Endothelial cell of umbilical vein (primary cell): ENCODE data around the gene SIRT2. TPM values are rescaled to one million over a fixed set of nuclear protein-coding genes. Genes with fewer than 3 reads are reported as not detected.

Experiments used
- BruUV-seq: library from RNA; stranded (reverse); fragments of 400-500 nt; replicated peaks from 2 replicates; lab custom pipeline; 2021; lab: Mats Ljungman, UMichigan
- CTCF ChIA-PET: fragments of 300-600, 350-600 bp; sonication (Branson Sonifier 250); formaldehyde crosslinking; loops from one replicate; lab custom pipeline; 2021; ENCODE audit warnings: antibody characterized with exemption, inconsistent platforms; lab: Charles Lee
- POLR2A ChIA-PET: fragments of 300-600, 350-600 bp; sonication (Branson Sonifier 250); formaldehyde crosslinking; loops from one replicate; lab custom pipeline; 2021; ENCODE audit warnings: antibody characterized with exemption, inconsistent platforms; lab: Charles Lee
- DNase-seq: peaks from one replicate; pipeline ENCODE4 v3.0.0-alpha.2; 2011; ENCODE audit warnings: low read depth, low spot score
- FAIRE-seq: peaks from 2 replicates; lab custom pipeline; 2011; peaks lifted over from hg19 to GRCh38; lab: Jason Lieb, UNC
- H2AFZ ChIP-seq: 2 replicates; pipeline ENCODE4 v1.6.0; 2012; ENCODE audit warnings: low read depth, low read length, control low read depth, inconsistent platforms
- H3K27ac ChIP-seq: 2 replicates; pipeline ENCODE4 v1.5.1; 2011; ENCODE audit warnings: low read depth, mild to moderate bottlenecking, control low read depth, low read length, moderate library complexity; ENCODE audit not compliant: insufficient read depth
- H3K27me3 ChIP-seq, 2 experiments: 2 replicates each; pipeline versions ENCODE4 v1.6.0 to v1.6.1; 2011; ENCODE audit warnings: low read length in 2 of 2, mixed read lengths in 1 of 2; ENCODE audit not compliant: control insufficient read depth in 2 of 2, insufficient read depth in 2 of 2
- H3K36me3 ChIP-seq, 2 experiments: 2 replicates in 1 of 2; 3 replicates in 1 of 2; pipeline ENCODE4 v1.5.1; 2011; ENCODE audit warnings: low read length in 2 of 2, mild to moderate bottlenecking in 1 of 2, moderate library complexity in 1 of 2; ENCODE audit not compliant: control insufficient read depth in 2 of 2, insufficient read depth in 2 of 2; ENCODE audit errors: extremely low read depth in 1 of 2
- H3K4me1 ChIP-seq: 3 replicates; pipeline ENCODE4 v1.5.1; 2011; ENCODE audit warnings: mild to moderate bottlenecking, low read length; ENCODE audit not compliant: control insufficient read depth, insufficient read depth; ENCODE audit errors: extremely low read depth
- H3K4me2 ChIP-seq: 2 replicates; pipeline ENCODE4 v1.6.1; 2011; ENCODE audit warnings: low read length, control low read depth, mixed read lengths; ENCODE audit not compliant: insufficient read depth
- H3K4me3 ChIP-seq, 3 experiments: fragments of 200-600 bp in 1 of 3; sonication (generic), shearing (Covaris generic) in 1 of 3; replicated peaks in 1 of 3; 2 replicates each; pipeline ENCODE4 v1.5.1; 2011 to 2016; ENCODE audit warnings: control low read depth in 3 of 3, low read length in 3 of 3, mild to moderate bottlenecking in 2 of 3, inconsistent platforms in 1 of 3, low read depth in 1 of 3, moderate library complexity in 1 of 3; ENCODE audit not compliant: insufficient read depth in 1 of 3
- H3K79me2 ChIP-seq: 2 replicates; pipeline ENCODE4 v1.6.0; 2012; ENCODE audit warnings: low read length, inconsistent platforms; ENCODE audit not compliant: control insufficient read depth, insufficient read depth
- H3K9ac ChIP-seq: replicated peaks from 2 replicates; pipeline ENCODE3; 2011; ENCODE audit warnings: low read length, control low read depth; ENCODE audit not compliant: insufficient read depth; ENCODE audit errors: extremely low read depth
- H3K9me1 ChIP-seq: replicated peaks from 3 replicates; pipeline ENCODE4 v1.6.0; 2011; ENCODE audit warnings: mild to moderate bottlenecking, low read length; ENCODE audit not compliant: control insufficient read depth, insufficient read depth; ENCODE audit errors: extremely low read depth
- H3K9me3 ChIP-seq: replicated peaks from 2 replicates; pipeline ENCODE4 v1.5.1; 2012; ENCODE audit warnings: low read length, inconsistent platforms; ENCODE audit not compliant: control insufficient read depth, insufficient read depth
- H4K20me1 ChIP-seq: replicated peaks from 2 replicates; pipeline ENCODE3; 2011; ENCODE audit warnings: mild to moderate bottlenecking, low read length; ENCODE audit not compliant: control insufficient read depth, insufficient read depth; ENCODE audit errors: extremely low read depth
- CTCF ChIP-seq, 2 donors: IDR thresholded peaks; 1 replicate in 1 of 2; 2 replicates in 1 of 2; pipeline ENCODE4 v1.5.1; 2011; ENCODE audit warnings: low read length in 2 of 2, mild to moderate bottlenecking in 2 of 2, moderate library complexity in 2 of 2, control low read depth in 1 of 2, inconsistent platforms in 1 of 2, low read depth in 1 of 2; ENCODE audit not compliant: insufficient read depth in 1 of 2; ENCODE audit errors: extremely low read depth in 1 of 2
- EZH2 ChIP-seq: IDR thresholded peaks from 2 replicates; pipeline ENCODE4 v1.6.1; 2012; ENCODE audit warnings: borderline replicate concordance, low read depth, mild to moderate bottlenecking, moderate library complexity, low read length, inconsistent platforms; ENCODE audit not compliant: severe bottlenecking
- FOS ChIP-seq: IDR thresholded peaks from 2 replicates; pipeline ENCODE4 v1.6.1; 2011; ENCODE audit warnings: mild to moderate bottlenecking, low read length, moderate library complexity, borderline replicate concordance; ENCODE audit not compliant: insufficient read depth
- GATA2 ChIP-seq: IDR thresholded peaks from 2 replicates; pipeline ENCODE4 v1.7.0; 2011; ENCODE audit warnings: low read depth, mild to moderate bottlenecking, moderate library complexity, mixed read lengths, low read length; ENCODE audit not compliant: insufficient read length, insufficient read depth
- JUN ChIP-seq: IDR thresholded peaks from 2 replicates; pipeline ENCODE4 v1.6.1; 2011; ENCODE audit warnings: borderline replicate concordance, low read depth; ENCODE audit not compliant: insufficient read length, insufficient read depth
- MAX ChIP-seq: IDR thresholded peaks from 2 replicates; pipeline ENCODE4 v1.6.1; 2011; ENCODE audit not compliant: insufficient read depth, insufficient read length
- MYC ChIP-seq: IDR thresholded peaks from one replicate; pipeline ENCODE4 v1.6.1; 2011; ENCODE audit warnings: mild to moderate bottlenecking, low read depth, low read length
- POLR2A ChIP-seq: IDR thresholded peaks from 2 replicates; pipeline ENCODE4 v1.6.1; 2012; ENCODE audit warnings: low read depth, mild to moderate bottlenecking, control low read depth, low read length
- POLR2AphosphoS5 ChIP-seq: IDR thresholded peaks from 2 replicates; pipeline ENCODE4 v1.6.1; 2012; ENCODE audit warnings: low read depth, mild to moderate bottlenecking, control low read depth, low read length, moderate library complexity; ENCODE audit not compliant: insufficient read depth
- dilution Hi-C: fragments of 300-500 bp; cut with MboI; formaldehyde crosslinking; loops from one replicate; pipeline ENCODE4 v1.15.0; 2019; ENCODE audit warnings: low sequenced_read_pairs; ENCODE audit not compliant: extremely low pct_ligation_motif_present
- intact Hi-C: fragments of 100-400 bp; cut with micrococcal nuclease; formaldehyde crosslinking; loops from one replicate; pipeline ENCODE4 v1.10.0; 2022
- polyA plus RNA-seq, 4 experiments: library from polyadenylated mRNA; depleted of rRNA in 3 of 4; stranded (reverse) in 3 of 4; unstranded in 1 of 4; fragments of >200 nt; gene quantifications; 2 replicates each; pipeline versions ENCODE4 v1.2.1 to v1.2.3, GENCODE V29; 2011 to 2012; ENCODE audit warnings: missing spikeins in 1 of 4
- total RNA-seq: library from RNA; stranded (reverse); gene quantifications from 2 replicates; pipeline ENCODE4 v1.2.3, GENCODE V29; 2021

The SIRT2 gene
- total and polyA plus RNA-seq, 2 donors (not counting 3 experiments of a cell fraction or from before 2014, with no cell fraction given): 47.6 to 72.5 TPM

- FAIRE-seq: no peak
- ChIA-PET POLR2A (interaction anchor here (0.7 kb wide), 1 partner anchor 9 kb away, joined by 3 read pairs; the partner anchor contains the start of gene NFKBIB), CTCF (no interaction called here)
- H3K9me1 ChIP-seq: no peaks in the 10 kb centered on the region
- intact Hi-C loops (no loop called here), dilution Hi-C loops (no loop called here)
- H3K4me2 ChIP-seq: no peak overlapping the region
- no peak for DNase-seq
- no peaks in the 10 kb centered on the region for H3K4me1 ChIP-seq
- TF ChIP-seq MYC: no peak
- no peak for TF ChIP-seq MAX
- TF ChIP-seq FOS: no peak
- TF ChIP-seq EZH2: no peak
- TF ChIP-seq GATA2: no peak
- TF ChIP-seq POLR2AphosphoS5: no peak
- TF ChIP-seq POLR2A: no peak
- no peaks in the 10 kb centered on the region for H3K27me3 ChIP-seq
- peaks cover 0 to 21% of the 10 kb centered on the region in 2 experiments for H3K36me3 ChIP-seq
- no TSS peak for BruUV-seq
- no peak overlapping the region for H3K27ac ChIP-seq
- no peak overlapping the region for H3K9ac ChIP-seq
- no peak overlapping the region for H2AFZ ChIP-seq
- H4K20me1 ChIP-seq: no peaks in the 10 kb centered on the region
- no peaks in the 10 kb centered on the region for H3K79me2 ChIP-seq
- H3K9me3 ChIP-seq: no peaks in the 10 kb centered on the region
- H3K4me3 ChIP-seq: no peak overlapping the region
These were observed 9.5 kb upstream of the SIRT2 start for GRCh38 chr19:38908911-38909310.

GRCh38 chr19:38907670-38908069 is 8.3 kb upstream of the SIRT2 start:
- ChIA-PET POLR2A (no interaction called here), CTCF (interaction anchor here (0.7 kb wide), 1 partner anchor 23 kb away, joined by 3 read pairs; the partner anchor contains the start of genes MRPS12 and SARS2)
- H4K20me1 ChIP-seq: no peaks in the 10 kb centered on the region
- intact Hi-C loops: no loop called here
- no peak overlapping the region for H3K27ac ChIP-seq
- peaks cover 0 to 21% of the 10 kb centered on the region in 2 experiments for H3K36me3 ChIP-seq
- no peaks in the 10 kb centered on the region for H3K79me2 ChIP-seq
- H3K4me3 ChIP-seq: no peak overlapping the region
- TF ChIP-seq EZH2: no peak
- no peak for TF ChIP-seq JUN
- TF ChIP-seq MAX: no peak
- TF ChIP-seq MYC: no peak
- TF ChIP-seq POLR2AphosphoS5: no peak
- no peak for TF ChIP-seq POLR2A
- no peak for TF ChIP-seq GATA2
- TF ChIP-seq FOS: no peak
- no peak for TF ChIP-seq CTCF (IDR thresholded peaks at IDR 0.05; ENCODE audit: extremely low read depth in 1 of 2, insufficient read depth in 1 of 2, low read depth in 1 of 2, low read length in 2 of 2)
- dilution Hi-C loops: no loop called here
- no peaks in the 10 kb centered on the region for H3K9me1 ChIP-seq
- no peaks in the 10 kb centered on the region for H3K9me3 ChIP-seq
- no peak overlapping the region for H3K9ac ChIP-seq
- no peak overlapping the region for H3K4me2 ChIP-seq
- FAIRE-seq (no peak), DNase-seq (no peak)
- no peak overlapping the region for H2AFZ ChIP-seq
- no TSS peak for BruUV-seq
- no peaks in the 10 kb centered on the region for H3K27me3 ChIP-seq
- H3K4me1 ChIP-seq: no peaks in the 10 kb centered on the region
